SJSA1 (cell line): ENCODE measurements around the gene TGFA. TPM values are rescaled to one million over a fixed set of nuclear protein-coding genes. Genes with fewer than 3 reads are reported as not detected.

Source experiments
- DNase-seq, 2 experiments: peaks; one replicate each; pipeline ENCODE4 v3.0.0-alpha.2; 2015 to 2020; ENCODE audit warnings: low spot score in 2 of 2, low read depth in 1 of 2
- H3K27ac ChIP-seq: fragments of 250-450 bp; sonication (Bioruptor Pico); 2 replicates; pipeline ENCODE4 v1.5.1; 2020; ENCODE audit warnings: mild to moderate bottlenecking, moderate library complexity
- H3K27me3 ChIP-seq: fragments of 250-450 bp; sonication (Bioruptor Pico); replicated peaks from 2 replicates; pipeline ENCODE4 v1.5.1; 2020; ENCODE audit warnings: mild to moderate bottlenecking, moderate library complexity
- H3K36me3 ChIP-seq: fragments of 250-450 bp; sonication (Bioruptor Pico); 2 replicates; pipeline ENCODE4 v1.5.1; 2020; ENCODE audit warnings: mild to moderate bottlenecking
- H3K4me1 ChIP-seq: fragments of 250-450 bp; sonication (Bioruptor Pico); replicated peaks from 2 replicates; pipeline ENCODE4 v1.6.1; 2021; ENCODE audit warnings: mild to moderate bottlenecking
- H3K4me3 ChIP-seq: fragments of 250-450 bp; sonication (Bioruptor Pico); 2 replicates; pipeline ENCODE4 v1.5.1; 2020; ENCODE audit warnings: mild to moderate bottlenecking
- H3K9me3 ChIP-seq: fragments of 250-450 bp; sonication (Bioruptor Pico); replicated peaks from 2 replicates; pipeline ENCODE4 v1.5.1; 2020; ENCODE audit warnings: mild to moderate bottlenecking
- total RNA-seq: library from RNA; depleted of rRNA; stranded (reverse); fragments of >200 nt; shearing (Covaris generic); gene quantifications from 2 replicates; pipeline ENCODE4 v1.2.3, GENCODE V29; 2014

TGFA gene
- total RNA-seq, 1 experiment from 2014 or later, result 0.42 TPM

DNA sequence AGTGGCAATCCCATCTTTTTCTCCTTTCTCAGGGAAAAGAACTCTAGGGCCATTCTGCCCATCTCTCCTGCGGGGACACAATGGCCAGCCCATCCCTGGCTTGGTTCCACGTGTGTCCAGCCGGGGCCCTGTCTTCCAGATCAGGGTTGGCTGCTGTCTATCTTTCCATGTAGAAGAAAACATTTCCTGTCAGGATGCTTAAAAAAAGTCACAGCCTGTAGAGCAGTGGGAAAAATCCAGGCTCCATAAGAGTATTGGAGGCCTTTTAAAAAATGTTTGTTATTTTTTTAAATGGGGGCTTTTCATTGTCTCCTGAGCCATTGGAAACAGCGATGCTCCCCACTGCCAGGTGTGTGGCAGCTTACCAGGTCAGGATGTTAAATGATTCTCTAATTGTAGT lies 105.6 kb downstream of the TGFA start:
- Histone ChIP-seq H3K4me3 (no peak overlapping the region), H3K4me1 (no peaks in the 10 kb centered on the region), H3K27me3 (peaks cover 6% of the 10 kb centered on the region; the same call in 1 of the 2 replicates), H3K9me3 (no peaks in the 10 kb centered on the region), H3K27ac (no peak overlapping the region), H3K36me3 (no peaks in the 10 kb centered on the region)
- DNase-seq, result peak in 1 of 2 experiments; percentile 18

DNA sequence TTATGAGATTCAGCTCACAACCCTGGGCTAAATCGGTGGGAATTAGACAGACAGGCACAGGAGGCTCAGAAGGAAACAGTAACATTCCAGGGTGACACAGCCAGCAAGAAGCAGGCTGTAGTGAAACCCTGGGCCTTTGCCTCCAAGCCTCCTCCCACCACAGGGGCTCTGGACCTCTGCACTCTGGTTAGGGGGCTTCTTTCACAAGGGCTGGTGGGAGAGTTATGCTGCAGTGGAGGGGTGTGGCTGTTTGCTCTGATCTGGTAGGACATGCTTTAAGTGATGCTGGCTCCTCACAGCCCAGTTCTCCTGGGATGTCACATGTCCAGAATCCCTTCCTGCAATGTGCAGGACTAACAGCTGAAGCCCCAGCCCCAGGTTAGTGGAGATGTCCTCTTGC lies 109.9 kb downstream of the TGFA start:
- Histone ChIP-seq H3K4me1 (no peaks in the 10 kb centered on the region), H3K27ac (no peak overlapping the region), H3K9me3 (no peaks in the 10 kb centered on the region), H3K4me3 (no peak overlapping the region), H3K27me3 (peaks cover 3% of the 10 kb centered on the region; the same call in 1 of the 2 replicates), H3K36me3 (no peaks in the 10 kb centered on the region)
- DNase-seq, result peak in 1 of 2 experiments; percentile 15

DNA sequence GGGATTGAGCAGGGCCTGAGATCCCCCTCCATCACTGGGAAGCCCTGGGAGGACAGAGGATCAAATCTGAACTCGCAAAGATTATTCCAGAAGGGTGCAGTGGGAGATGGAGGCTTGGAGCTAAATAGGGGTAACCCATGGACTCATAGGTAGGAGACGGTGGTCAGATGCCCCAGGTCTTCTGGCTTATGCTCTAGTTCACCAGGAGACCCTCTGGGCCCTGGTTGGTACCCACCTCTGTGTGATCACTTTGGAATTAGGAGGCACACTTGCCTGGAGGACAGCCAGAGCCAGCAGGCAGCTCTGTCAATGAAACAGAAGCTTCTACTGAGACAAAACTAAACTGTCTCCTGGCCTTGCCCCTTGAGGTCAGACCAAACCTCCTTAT lies 110.6 kb downstream of the TGFA start:
- H3K27ac ChIP-seq, result no peak overlapping the region
- peaks cover 3% of the 10 kb centered on the region; the same call in 1 of the 2 replicates for H3K27me3 ChIP-seq
- no peaks in the 10 kb centered on the region for H3K9me3 ChIP-seq
- H3K36me3 ChIP-seq, result no peaks in the 10 kb centered on the region
- H3K4me1 ChIP-seq, result no peaks in the 10 kb centered on the region
- H3K4me3 ChIP-seq, result no peak overlapping the region
- DNase-seq, result peak in 1 of 2 experiments; percentile 22

DNA sequence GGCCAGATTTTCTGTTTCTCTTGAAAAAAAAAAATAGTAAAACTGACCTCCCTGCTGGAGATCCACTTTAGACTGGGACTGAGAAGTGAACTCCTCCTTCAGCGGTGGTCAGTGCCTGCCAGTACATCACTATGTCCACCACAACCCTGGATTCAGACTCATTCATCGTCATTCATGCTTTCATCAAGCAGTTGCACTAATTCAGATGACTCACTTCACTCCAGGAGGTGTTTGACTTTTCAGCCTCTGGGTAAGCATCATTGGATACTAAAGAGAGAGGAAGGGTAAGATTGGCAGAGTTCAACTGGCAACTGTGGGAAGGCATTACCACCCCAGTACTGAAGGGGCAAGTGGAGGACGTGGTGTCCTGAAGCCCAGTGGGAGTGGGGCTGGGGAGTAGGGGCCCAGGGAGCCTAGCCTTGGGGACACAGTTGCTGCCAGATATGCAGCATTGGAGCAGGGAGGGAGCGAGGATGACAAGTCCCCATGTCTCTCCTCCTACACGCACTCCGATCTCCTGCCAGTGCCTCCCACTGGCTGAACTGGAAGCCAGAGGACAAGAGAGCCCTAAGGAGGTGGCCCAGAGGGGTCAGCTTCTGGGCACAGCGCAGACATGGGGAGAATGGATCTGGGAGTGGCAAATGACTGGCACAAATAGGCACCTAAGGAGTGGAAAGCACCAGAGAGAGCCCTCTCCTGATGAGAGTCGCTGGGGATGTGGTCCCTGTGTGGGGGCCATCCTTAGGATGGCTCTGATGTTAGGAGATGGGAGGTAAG lies 111.1 kb downstream of the TGFA start:
- Histone ChIP-seq H3K27ac (no peak overlapping the region), H3K9me3 (no peaks in the 10 kb centered on the region)
- DNase-seq, result peak in 1 of 2 experiments; percentile 27

DNA sequence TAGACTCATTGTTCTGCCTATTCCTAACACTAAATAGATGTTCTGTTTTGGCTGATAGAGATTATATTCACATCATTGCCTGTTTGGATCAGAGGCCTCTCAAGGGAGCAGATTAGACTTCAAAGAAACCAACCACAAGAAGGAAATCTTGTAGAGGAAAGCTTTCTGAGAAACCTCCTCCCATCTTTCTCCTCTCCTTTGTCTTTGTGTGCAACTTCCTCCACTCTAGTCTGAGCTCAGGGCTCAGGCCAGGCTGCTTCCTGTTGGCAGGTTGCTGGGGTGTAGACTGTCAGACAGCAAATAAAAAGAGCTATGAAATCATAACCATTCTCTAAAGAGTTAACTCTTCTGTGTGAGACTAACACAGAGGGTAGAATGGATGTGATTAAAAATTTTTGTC lies 113.0 kb downstream of the TGFA start:
- DNase-seq, result no peak
- Histone ChIP-seq H3K9me3 (no peaks in the 10 kb centered on the region), H3K4me3 (no peak overlapping the region), H3K27ac (no peak overlapping the region), H3K4me1 (no peaks in the 10 kb centered on the region), H3K27me3 (peaks cover 3% of the 10 kb centered on the region; the same call in 1 of the 2 replicates), H3K36me3 (no peaks in the 10 kb centered on the region)

More for the DNA sequence above, 111.1 kb downstream of the TGFA start:
- Histone ChIP-seq H3K4me1 (no peaks in the 10 kb centered on the region), H3K36me3 (no peaks in the 10 kb centered on the region), H3K27me3 (peaks cover 3% of the 10 kb centered on the region; the same call in 1 of the 2 replicates), H3K4me3 (no peak overlapping the region)

DNA sequence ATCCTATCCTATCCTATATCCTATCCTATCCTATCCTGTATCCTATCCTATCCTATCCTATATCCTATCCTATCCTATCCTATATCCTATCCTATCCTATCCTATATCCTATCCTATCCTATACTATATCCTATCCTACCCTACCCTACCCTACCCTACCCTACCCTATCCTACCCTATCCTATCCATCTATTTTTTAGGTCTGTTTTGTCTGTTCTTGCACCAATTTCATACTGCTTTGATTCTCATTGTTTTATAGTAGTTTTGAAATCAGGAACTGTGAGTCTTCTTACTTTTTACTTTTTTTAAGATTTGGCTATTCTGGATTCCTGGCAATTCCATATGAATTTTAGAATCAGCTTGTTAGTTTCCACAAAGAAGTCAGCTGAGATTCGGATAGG lies 118.5 kb downstream of the TGFA start:
- Histone ChIP-seq H3K4me1 (no peaks in the 10 kb centered on the region), H3K9me3 (no peaks in the 10 kb centered on the region), H3K27ac (no peak overlapping the region), H3K4me3 (no peak overlapping the region), H3K27me3 (peaks cover 3% of the 10 kb centered on the region; the same call in 1 of the 2 replicates), H3K36me3 (no peaks in the 10 kb centered on the region)
- no peak for DNase-seq

DNA sequence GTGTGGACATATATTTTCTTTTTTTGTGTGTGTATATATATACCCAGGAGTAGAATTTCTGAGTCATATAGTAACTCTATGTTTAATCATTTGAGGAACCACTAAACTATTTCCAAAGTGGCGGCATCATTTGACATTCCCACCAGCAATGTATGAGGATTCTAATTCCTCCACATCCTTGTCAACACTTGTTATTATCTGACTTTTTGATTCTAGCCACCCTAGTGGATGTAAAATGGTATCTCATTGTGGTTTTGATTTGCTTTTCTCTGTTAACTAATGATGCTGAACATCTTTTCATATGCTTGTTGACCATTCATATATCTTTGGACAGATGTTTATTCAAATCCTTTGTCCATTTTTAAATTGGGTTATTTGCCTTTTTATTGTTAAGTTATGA lies 120.3 kb downstream of the TGFA start:
- no peak for DNase-seq
- peaks cover 3% of the 10 kb centered on the region; the same call in 1 of the 2 replicates for H3K27me3 ChIP-seq
- no peak overlapping the region for H3K27ac ChIP-seq
- no peaks in the 10 kb centered on the region for H3K9me3 ChIP-seq
- no peaks in the 10 kb centered on the region for H3K36me3 ChIP-seq
- no peak overlapping the region for H3K4me3 ChIP-seq
- H3K4me1 ChIP-seq, result no peaks in the 10 kb centered on the region

DNA sequence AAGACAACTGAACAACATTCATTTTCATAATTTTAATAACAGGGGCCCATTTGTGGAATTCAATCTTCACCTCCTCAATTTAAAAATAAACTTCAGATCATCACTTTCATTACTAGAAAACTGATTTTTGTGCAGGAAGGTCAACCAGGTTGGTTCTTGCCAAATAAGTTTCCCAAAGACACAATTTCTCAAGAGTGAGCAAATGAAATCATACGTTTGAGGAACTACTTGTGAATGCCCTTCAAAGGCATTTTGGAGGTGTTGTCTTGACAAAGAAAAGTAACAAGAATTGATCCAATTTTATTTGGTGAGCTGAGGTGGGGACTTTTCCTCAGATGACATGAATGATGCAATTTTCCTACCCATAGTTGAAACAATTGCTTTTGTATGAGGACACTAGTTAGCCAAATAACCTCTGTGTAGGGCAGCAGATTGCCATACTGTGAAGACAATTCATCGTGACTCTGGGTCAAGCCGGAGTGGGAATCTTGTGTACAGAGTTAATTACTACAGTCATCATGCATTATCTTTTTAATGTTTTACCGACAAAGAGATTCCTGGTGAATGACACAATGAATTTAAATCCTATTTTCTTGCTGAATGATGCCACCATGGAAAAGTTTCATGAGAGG lies 121.8 kb downstream of the TGFA start:
- H3K36me3 ChIP-seq, result no peaks in the 10 kb centered on the region
- H3K27me3 ChIP-seq, result peaks cover 3% of the 10 kb centered on the region; the same call in 1 of the 2 replicates
- no peak overlapping the region for H3K4me3 ChIP-seq
- no peak for DNase-seq
- H3K27ac ChIP-seq, result no peak overlapping the region
- no peaks in the 10 kb centered on the region for H3K4me1 ChIP-seq
- no peaks in the 10 kb centered on the region for H3K9me3 ChIP-seq

DNA sequence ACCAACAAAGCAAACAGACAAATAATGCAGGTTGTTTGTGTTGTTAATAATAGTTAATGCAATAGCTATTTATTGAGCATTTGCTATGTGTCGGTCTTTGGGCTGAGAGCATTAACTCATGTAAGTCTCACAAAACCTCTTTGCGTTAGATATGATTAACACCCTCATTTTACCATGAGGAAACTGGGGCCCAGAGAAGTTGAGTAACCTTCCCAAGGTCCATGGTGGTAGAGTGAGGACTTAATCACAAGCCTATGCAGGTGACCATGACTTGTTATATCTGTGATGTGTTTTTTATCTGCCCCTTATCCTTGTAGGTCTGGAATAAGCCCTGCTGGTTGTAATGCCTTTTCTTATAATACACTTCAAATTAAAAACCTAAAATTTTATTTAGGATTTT lies 127.3 kb downstream of the TGFA start:
- Histone ChIP-seq H3K27me3 (no peaks in the 10 kb centered on the region), H3K36me3 (no peaks in the 10 kb centered on the region), H3K4me1 (no peaks in the 10 kb centered on the region), H3K4me3 (no peak overlapping the region), H3K9me3 (no peaks in the 10 kb centered on the region), H3K27ac (no peak overlapping the region)
- no peak for DNase-seq

DNA sequence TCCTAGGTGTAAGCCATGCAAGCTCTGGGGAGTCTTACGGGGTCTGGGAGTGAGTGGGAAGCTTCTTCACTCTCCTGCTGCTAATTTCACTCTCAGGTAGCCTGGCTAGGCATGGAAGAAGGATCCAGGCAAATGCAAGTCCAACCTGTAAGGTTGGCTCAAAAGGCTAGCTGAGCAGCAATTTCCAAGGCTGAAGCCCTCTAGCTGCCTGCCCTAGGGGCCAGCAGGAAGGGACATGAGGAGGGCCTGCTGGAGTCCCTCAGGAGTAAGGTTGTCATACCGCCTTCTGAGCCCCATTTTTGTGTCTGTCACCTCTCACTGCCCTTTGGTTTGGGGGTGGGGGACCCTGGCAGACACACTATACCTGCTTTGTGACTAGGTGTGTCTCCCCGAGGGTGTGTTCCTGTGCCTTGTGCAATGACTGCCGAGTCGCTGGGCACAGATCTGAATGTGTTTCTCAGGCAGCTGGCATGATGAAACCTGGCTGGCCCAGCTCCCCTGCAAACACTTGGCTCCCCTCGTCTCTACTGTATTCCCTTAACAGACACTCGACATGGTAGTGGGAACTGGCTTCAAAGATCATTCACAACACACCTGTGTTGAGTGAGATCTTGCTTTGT lies 127.8 kb downstream of the TGFA start:
- Histone ChIP-seq H3K27me3 (no peaks in the 10 kb centered on the region), H3K27ac (no peak overlapping the region), H3K4me1 (no peaks in the 10 kb centered on the region), H3K4me3 (no peak overlapping the region), H3K36me3 (no peaks in the 10 kb centered on the region), H3K9me3 (no peaks in the 10 kb centered on the region)
- DNase-seq, result no peak

DNA sequence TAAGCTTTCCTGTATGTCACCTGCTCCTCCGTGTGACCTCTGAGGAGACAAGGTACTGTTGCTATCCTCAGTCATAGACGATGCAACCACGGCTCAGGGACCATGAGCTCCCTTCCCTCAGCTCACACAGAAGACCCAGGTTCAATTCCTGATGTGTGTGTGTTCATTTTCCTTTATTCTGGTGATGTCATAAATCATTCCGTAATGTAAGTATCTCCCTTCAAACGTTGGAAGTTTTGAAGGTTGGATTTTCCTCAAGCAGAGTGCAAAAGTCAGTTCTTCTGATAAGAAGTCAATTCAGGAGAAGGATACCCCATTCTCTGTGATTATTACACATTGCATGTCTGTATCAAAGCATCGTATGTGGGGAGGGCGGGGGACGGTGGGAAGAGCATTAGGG lies 132.9 kb downstream of the TGFA start:
- Histone ChIP-seq H3K27ac (no peak overlapping the region), H3K36me3 (no peaks in the 10 kb centered on the region), H3K4me3 (no peak overlapping the region), H3K27me3 (peaks cover 13% of the 10 kb centered on the region), H3K4me1 (no peaks in the 10 kb centered on the region), H3K9me3 (no peaks in the 10 kb centered on the region)
- no peak for DNase-seq

DNA sequence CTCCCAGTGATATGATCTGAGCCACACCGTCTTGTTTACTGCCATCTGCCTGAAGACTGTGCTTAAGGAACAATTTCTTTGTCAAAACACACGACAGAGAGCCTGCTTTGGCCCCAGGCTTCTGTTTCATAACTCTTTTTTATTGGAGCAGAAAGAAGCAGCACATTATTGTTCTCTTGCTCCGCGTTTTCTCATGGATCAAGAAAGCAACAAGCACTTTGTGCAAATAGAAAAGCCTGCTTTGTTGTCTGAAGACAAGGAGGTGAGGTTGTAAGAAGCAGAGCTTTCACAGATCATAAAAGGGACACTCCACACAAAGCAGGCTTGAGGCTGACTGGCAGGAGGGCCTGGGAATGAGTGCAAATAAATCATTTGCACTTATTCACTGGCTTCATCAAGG lies 133.5 kb downstream of the TGFA start:
- no peak for DNase-seq
- H3K4me3 ChIP-seq, result no peak overlapping the region
- H3K27me3 ChIP-seq, result peaks cover 14% of the 10 kb centered on the region

DNA sequence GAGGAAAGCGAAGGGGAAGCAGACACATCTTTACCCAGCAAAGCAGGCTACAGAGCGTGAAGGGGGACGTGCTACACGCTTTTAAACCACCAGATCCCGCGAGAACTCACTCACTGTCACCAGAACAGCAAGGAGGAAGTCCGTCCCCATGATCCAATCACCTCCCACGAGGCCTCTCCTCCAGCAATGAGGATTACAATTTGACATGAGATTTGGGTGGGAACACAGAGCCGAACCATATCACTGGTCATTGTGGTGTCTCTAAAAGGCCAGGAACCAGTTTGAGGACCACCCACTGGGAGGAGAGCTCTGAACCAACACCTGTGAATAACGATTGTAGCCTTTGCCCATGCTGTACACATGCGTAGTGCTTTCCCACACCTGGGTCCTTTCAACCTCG lies 135.1 kb downstream of the TGFA start:
- Histone ChIP-seq H3K27me3 (peaks cover 14% of the 10 kb centered on the region), H3K4me1 (no peaks in the 10 kb centered on the region), H3K4me3 (no peak overlapping the region), H3K9me3 (no peaks in the 10 kb centered on the region), H3K27ac (no peak overlapping the region), H3K36me3 (no peaks in the 10 kb centered on the region)
- DNase-seq, result no peak

More for the DNA sequence above, 133.5 kb downstream of the TGFA start:
- H3K4me1 ChIP-seq, result no peaks in the 10 kb centered on the region
- no peaks in the 10 kb centered on the region for H3K36me3 ChIP-seq
- no peak overlapping the region for H3K27ac ChIP-seq
- no peaks in the 10 kb centered on the region for H3K9me3 ChIP-seq

DNA sequence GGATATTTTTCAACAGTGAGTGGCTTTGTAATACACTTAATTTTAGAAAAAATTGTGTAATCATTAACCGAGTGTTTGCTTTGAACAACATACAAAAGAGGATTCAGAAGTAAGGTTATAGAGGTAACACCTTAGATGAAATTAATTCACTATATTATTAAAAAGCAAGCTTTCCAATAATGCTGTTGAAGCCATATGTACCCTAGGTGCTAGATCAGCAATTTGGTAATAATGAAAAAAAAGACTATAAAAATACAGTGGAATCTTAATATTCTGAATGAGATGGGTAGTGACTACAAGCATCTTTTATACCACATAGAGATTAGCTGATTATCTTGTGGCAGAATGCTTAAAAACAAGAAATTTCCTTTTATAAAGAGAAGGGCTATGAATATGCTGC lies 136.6 kb downstream of the TGFA start:
- no peaks in the 10 kb centered on the region for H3K36me3 ChIP-seq
- no peak overlapping the region for H3K4me3 ChIP-seq
- no peaks in the 10 kb centered on the region for H3K4me1 ChIP-seq
- H3K9me3 ChIP-seq, result no peaks in the 10 kb centered on the region
- DNase-seq, result no peak
- H3K27me3 ChIP-seq, result peaks cover 14% of the 10 kb centered on the region
- H3K27ac ChIP-seq, result no peak overlapping the region
